Suppressor macrophage (primary cell): ENCODE results near the gene VPS26C.
"Not testable (repeated sequence)": the region's sequence is repeated elsewhere in the genome, so short reads cannot be mapped to it uniquely, and the experiment has no call there.

ENCODE experiments used
- DNase-seq, 4 experiments: peaks; one replicate each; pipeline ENCODE4 v3.0.0-alpha.2; 2020 to 2022

The VPS26C gene

GRCh38 chr21:37228003-37228400 is 39.1 kb downstream of the VPS26C start:
- DNase-seq, result no peak

- DNase-seq, result no peak
Measured at GRCh38 chr21:37227071-37228002, 39.8 kb downstream of the VPS26C start.

DNA sequence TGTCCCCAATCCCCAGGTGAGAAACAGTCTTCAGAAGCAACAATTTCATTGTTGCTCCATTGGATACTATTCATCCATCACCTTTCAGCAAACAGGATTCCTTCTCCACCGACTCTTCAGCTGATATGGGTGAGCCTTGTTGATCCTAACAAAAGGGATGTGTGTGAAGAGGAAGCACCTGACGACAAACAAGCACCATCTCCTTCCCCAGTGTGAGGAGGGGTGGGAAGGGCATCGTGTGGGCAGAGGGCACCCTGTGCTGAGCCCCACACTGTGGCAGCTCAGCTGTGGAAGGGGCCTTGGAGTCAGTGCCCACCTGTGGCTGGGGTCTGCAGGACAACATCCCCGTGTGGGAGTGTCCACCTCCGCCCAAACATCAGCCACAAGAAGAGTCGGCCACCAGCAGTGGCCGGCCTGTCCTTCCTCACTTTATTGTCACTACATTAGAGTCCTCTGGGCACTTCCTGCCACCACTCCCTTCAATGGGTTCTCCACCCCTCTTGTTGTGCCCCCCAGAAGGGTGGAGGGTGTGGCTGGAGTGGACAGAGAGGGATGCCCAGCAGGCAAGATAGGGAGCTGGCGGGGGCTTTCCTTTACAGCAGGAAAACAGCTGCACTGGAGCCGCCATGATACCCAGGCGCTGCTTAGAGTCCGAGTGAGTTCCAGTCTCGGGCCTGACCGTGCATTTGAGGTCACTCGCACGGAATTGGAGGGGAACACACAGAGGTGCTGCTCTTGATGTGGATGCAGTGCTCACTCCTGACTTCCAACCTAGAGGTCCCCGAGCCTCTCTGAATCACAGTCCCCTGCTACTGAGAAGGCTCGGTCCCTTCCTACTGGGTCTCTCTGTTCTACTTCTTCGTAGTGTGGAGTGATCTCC is 40.9 kb downstream of the VPS26C start:
- DNase-seq, result no peak

DNA sequence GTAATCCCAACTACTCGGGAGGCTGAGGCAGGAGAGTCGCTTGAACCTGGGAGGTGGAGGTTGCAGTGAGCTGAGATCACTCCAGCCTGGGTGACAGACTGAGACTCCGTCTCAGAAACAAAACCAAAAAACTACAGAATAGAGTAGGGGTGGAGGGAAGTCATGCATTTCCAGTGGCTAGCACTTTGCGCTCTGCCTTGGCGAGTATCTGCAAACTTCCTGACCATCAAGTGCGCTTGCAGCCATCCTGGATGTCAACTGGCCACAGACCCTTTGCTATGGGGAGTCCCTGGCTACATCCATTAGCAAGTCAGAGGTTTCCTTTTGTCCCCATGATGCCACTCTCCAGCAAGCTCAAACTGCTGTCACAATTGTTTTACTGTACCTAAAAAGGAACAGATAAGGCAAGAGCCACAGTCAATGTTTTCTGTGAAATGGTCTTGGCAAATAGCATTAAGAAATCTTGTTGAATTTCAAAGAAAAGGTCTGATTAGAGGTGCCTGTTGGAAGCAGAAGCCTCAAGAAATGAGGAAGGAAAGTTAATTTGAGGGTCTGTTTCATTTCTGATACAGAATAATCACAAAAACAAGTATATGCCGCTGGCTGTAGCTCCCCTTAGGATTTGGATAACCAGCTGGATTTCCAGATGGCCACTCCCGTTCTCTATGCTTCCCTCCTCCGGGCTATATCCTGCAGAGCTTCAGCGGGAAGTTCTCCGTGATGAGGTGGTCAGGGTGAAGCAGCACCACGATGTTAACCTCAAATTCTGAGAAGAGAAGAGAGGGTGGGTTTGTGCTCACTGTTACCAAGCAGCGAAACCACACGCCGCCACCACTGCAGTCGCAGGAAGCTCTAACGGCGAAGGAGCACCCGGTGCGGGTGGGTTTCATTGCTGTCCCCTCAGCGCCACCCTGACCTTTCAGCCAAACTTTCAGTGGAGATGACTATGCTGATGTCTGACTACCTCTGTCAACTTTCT is 42.0 kb downstream of the VPS26C start:
- no peak for DNase-seq

- DNase-seq, result no peak
Measured at GRCh38 chr21:37223804-37224345, 43.3 kb downstream of the VPS26C start.

DNA sequence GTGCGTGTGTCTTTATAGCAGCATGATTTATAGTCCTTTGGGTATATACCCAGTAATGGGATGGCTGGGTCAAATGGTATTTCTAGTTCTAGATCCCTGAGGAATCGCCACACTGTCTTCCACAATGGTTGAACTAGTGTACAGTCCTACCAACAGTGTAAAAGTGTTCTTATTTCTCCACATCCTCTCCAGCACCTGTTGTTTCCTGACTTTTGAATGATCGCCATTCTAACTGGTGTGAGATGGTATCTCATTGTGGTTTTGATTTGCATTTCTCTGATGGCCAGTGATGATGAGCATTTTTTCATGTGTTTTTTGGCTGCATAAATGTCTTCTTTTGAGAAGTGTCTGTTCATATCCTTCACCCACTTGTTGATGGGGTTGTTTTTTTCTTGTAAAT is 44.9 kb downstream of the VPS26C start:
- DNase-seq, result not testable (repeated sequence)

DNA sequence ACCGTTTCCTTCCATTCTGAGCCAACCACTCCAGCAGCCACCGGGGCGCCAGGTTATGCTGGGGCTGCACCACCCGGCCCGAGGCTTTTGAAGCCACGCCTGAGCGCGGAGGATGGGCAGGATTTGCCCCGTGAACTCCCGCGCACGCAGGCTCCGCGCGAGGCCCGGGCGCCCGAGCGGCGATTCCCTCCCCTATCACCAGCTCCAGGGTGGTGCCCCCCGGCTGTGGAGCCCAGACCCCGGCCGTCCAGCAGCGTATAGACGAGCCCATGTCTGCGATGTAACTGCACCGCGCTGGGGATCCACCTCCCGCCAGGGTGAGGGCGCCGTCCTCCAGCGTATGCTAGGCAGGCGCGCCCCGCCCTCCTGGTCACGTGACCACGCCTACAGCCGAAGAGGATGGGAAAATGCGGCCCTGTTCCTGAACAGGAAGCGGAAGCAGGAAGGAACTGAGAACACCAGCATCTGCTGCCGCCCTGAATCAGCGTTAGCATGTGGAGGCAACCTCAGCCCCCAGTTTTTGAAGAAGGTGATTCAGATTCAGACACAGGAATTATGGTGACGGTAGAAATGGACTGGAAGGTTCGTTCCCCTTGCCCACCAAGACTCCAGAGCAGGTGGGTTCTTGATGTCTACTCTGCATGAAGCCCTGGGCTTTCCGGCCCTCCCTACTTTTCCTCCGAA is 46.0 kb downstream of the VPS26C start:
- peak; percentile 94 to 97 (median 96) for DNase-seq

- DNase-seq, result no peak
Measured at GRCh38 chr21:37220433-37220980, 46.6 kb downstream of the VPS26C start.

DNA sequence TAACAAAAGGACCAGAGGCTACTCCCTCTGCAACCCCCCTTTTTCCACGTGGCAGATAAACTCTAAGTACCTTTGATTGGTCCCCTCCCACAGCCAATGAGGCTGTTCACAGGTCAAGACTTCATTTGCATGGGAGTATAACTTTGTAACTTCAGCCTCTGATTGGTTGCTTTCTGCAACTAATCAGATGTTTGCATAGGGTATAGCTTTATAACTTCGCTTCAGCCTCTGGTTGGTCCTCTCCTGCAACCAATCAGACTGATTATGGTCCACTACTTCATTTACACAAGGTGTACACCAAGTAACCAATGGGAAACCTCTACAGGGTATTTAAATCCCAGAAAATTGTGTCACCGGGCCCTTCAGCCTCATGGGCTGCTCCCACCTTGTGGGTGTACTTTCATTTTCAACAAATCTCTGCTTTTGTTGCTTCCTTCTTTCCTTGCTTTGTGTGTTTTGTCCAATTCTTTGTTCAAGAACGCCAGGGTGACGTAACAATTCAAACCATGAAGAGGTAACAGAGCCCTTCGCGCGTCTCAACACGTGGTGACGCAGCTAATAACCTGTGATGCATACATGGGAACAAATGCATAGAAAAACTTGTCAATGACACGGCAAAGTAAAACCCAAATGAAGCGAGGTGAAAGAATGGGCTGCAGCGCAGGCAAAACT is 47.2 kb downstream of the VPS26C start:
- DNase-seq, result peak in 1 of 4 experiments; percentile 11

GRCh38 chr21:37214952-37215351 is 52.2 kb downstream of the VPS26C start:
- DNase-seq, result no peak

- DNase-seq, result no peak
Measured at GRCh38 chr21:37210799-37211198, 56.3 kb downstream of the VPS26C start.

GRCh38 chr21:37210130-37210529 is 57.0 kb downstream of the VPS26C start:
- peak; percentile 9 to 59 (median 43) for DNase-seq

DNA sequence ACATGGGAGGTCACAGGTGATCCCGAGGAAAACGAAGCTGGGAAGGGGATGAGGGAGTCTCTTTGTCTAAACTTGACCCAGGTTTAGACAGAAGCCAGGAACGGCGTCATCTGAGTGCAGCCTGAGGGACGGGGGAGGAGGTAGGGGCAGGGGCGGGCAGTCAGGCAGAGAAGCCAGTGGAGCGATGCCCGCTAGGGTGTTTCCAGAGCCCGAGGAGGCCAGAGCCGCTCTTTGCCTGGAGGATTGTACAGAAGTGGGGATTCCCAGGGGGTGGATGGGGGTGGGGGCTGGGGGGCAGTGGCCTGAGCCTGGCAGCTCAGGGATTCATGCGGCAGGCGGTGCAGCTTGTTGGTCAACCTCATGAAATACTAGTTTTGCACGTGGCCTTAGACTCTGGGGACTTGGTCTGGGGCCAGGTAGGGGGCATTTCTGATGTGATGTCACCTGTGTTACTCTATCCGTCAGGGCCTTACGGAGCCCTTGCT is 58.4 kb downstream of the VPS26C start:
- DNase-seq, result no peak

DNA sequence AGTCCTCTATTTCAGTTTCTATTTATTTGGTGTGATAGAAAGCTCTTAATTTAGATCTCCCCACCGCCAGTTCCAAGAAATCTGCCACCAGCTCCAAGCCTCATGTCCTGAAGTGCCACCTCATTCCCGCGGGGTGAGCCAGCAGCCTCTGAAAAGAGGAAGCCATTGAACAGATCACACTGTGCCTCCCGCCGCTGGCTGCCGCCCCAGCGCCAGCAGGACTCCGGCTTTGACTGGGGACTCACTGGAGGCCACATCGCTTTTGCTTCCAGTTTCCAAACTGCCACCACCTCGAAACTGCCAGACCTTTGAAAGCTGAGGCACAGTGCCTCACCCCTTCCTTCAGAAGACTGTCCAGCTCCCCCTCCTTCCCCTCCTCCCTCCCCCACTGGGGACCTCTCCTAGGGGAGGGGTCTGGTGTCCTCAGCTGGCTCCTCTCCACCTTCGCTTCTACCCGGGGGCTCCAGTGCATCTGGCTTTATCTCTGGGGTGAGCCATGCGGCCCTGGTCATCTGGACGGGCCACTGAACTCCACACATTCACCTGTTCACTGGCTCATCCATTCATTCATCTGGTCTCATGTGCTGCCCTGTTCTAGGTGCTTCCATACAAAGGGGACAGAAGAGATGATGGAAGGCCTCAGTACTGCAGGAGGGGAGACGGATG is 58.9 kb downstream of the VPS26C start:
- DNase-seq, result peak; percentile 89 to 93 (median 92)

- peak in 3 of 4 experiments; percentile 12 to 34 (median 19) for DNase-seq
Measured at GRCh38 chr21:37207441-37208009, 59.6 kb downstream of the VPS26C start.

- DNase-seq, result peak in 2 of 4 experiments; percentile 7 to 21
Measured at GRCh38 chr21:37206496-37206895, 60.6 kb downstream of the VPS26C start.

DNA sequence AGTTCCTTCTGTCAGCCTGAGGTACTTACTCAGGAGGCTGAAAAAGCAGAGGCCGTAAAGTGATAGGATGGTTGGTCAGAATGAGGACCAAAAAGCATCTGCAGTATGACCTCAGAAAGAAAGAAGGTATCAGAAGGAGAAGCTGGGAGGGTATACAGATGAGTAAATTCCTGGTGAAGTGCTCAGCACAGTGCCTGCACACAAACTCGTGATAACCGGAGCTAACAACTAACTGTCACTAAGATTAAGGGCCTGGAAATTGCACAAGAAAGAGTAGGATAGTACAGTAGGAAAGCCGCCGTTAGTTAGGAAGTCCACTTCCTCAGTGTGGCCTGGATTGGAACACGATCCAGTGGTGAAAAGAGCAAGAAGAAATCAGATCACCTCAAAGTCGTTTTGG is 62.6 kb downstream of the VPS26C start:
- no peak for DNase-seq

DNA sequence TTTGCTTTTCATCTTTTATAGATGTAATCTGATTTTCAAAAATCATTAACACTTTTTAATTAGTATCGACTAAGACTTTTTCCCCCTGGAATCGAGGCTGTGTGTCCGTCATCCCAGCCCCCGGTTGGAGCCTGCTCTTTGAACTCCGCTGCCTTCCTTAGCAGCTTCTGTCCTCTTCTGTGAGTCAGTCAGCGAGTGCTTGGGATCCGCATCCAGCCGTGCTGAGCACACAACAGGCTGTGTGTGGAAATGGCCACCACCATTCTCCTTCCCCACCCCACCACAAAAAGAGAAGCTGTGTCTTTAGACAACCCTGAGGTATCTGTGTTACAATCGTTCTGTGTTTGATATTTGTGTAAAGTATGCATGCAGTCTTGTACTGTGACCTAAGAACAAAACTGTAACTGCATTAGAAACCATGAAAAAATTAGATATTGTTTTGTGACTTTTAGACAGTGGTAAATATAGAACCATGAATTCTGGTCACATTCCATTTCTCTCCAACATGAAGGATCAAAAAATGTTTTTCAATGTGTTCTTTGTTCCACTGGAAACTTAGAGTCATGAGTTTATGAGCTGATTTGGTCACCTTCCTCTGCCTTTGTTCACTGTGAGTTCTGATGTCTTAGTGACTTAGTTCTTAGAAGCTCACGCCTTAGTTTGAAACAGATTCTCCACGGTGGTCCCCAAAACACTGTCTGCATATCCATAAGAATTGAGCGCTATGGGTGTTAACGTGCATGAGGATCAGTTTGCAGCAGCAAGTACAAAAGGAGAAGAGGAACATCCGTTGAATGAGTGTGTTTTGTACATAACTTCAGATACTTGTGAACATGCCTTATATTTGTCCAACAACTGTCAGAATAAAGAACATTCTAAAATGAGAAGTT is 64.7 kb downstream of the VPS26C start:
- DNase-seq, result no peak
